HepG2 (cell line): ENCODE data around the gene ENTPD6. TPM values are rescaled to one million over a fixed set of nuclear protein-coding genes. Genes with fewer than 3 reads are reported as not detected.

Source experiments
- EED ChIP-seq: sonication (generic); formaldehyde crosslinking; IDR thresholded peaks from 2 replicates; pipeline ENCODE4 v1.5.0; 2020; ENCODE audit warnings: mild to moderate bottlenecking, missing genetic modification reagents
- KAT7 ChIP-seq: IDR thresholded peaks from 2 replicates; pipeline ENCODE4 v1.6.1; 2018; ENCODE audit warnings: borderline replicate concordance, missing compliant biosample characterization
- NFYB ChIP-seq: sonication (generic); formaldehyde crosslinking; IDR thresholded peaks from 2 replicates; pipeline ENCODE4 v1.4.0; 2020; ENCODE audit warnings: missing genetic modification reagents
- PHB2 ChIP-seq: fragments of 450-650 bp; IDR thresholded peaks from 2 replicates; pipeline ENCODE4 v1.6.1; 2018; ENCODE audit not compliant: partially characterized antibody
- PLRG1 ChIP-seq: fragments of 450-650 bp; conservative IDR thresholded peaks from 2 replicates; pipeline ENCODE4 v1.6.1; 2016
- RAD51 ChIP-seq: fragments of 450-650 bp; IDR thresholded peaks from 2 replicates; pipeline ENCODE4 v1.6.1; 2016; ENCODE audit warnings: borderline replicate concordance
- RBFOX2 ChIP-seq: fragments of 200-400 bp; formaldehyde crosslinking; IDR thresholded peaks from 2 replicates; pipeline ENCODE4 v1.6.1; 2017; ENCODE audit warnings: low read depth, mild to moderate bottlenecking, low read length
- SIN3A ChIP-seq: IDR thresholded peaks from 2 replicates; pipeline ENCODE4 v1.6.1; 2011; ENCODE audit warnings: low read depth, mild to moderate bottlenecking, control low read depth, low read length, borderline replicate concordance
- TEAD3 ChIP-seq: optimal IDR thresholded peaks from 2 replicates; pipeline ENCODE3; 2016; ENCODE audit warnings: borderline replicate concordance
- ZNF121 ChIP-seq: sonication (generic); formaldehyde crosslinking; IDR thresholded peaks from 2 replicates; pipeline ENCODE4 v1.5.0; 2020; ENCODE audit warnings: mild to moderate bottlenecking, missing genetic modification reagents
- ZNF317 ChIP-seq: sonication (generic); formaldehyde crosslinking; IDR thresholded peaks from 2 replicates; pipeline ENCODE4 v1.5.0; 2020; ENCODE audit warnings: mild to moderate bottlenecking, missing genetic modification reagents
- ZNF430 ChIP-seq: sonication (generic); formaldehyde crosslinking; IDR thresholded peaks from 2 replicates; pipeline ENCODE4 v1.9.0; 2021; ENCODE audit warnings: mild to moderate bottlenecking, missing genetic modification reagents
- ZNF460 ChIP-seq: sonication (generic); formaldehyde crosslinking; IDR thresholded peaks from 2 replicates; pipeline ENCODE4 v1.5.1; 2020; ENCODE audit warnings: missing genetic modification reagents, mild to moderate bottlenecking, borderline replicate concordance
- polyA plus RNA-seq, 8 experiments: library from polyadenylated mRNA; depleted of rRNA in 3 of 8; stranded (reverse) in 7 of 8; unstranded in 1 of 8; fragments of >200 nt; fragmentation: Illumina TruSeq in 4 of 8; extraction: Trizol in 4 of 8; gene quantifications; 2 replicates each; pipeline versions ENCODE4 v1.2.1 to v1.2.3, GENCODE V29; 2011 to 2016; ENCODE audit warnings: low read depth in 4 of 8, missing spikeins in 1 of 8, mixed read lengths in 1 of 8; ENCODE audit not compliant: insufficient read depth in 1 of 8
- total RNA-seq, 5 experiments: library from RNA; depleted of rRNA; stranded (reverse); fragments of >200 nt; fragmentation: Illumina TruSeq; extraction: Trizol; gene quantifications; 2 replicates each; pipeline ENCODE4 v1.2.3, GENCODE V29; 2016; ENCODE audit warnings: low read depth in 1 of 5
- TF ChIP-seq, protein P1 (sequence below): sonication (generic); formaldehyde crosslinking; IDR thresholded peaks from 2 replicates; pipeline ENCODE4 v1.4.0; 2020; ENCODE audit warnings: missing genetic modification reagents, borderline replicate concordance
- TF ChIP-seq, protein P2 (sequence below): sonication (generic); formaldehyde crosslinking; IDR thresholded peaks from 2 replicates; pipeline ENCODE4 v1.4.0; 2020; ENCODE audit warnings: missing genetic modification reagents, borderline replicate concordance
- TF ChIP-seq, protein P3 (sequence below): sonication (generic); formaldehyde crosslinking; IDR thresholded peaks from 2 replicates; pipeline ENCODE4 v1.4.0; 2020; ENCODE audit warnings: mild to moderate bottlenecking, missing genetic modification reagents

Gene ENTPD6
- total and polyA plus RNA-seq, 2 of the 13 experiments (the other 11 are each of a cell fraction or from before 2014, with no cell fraction given): 164 to 172 TPM

DNA sequence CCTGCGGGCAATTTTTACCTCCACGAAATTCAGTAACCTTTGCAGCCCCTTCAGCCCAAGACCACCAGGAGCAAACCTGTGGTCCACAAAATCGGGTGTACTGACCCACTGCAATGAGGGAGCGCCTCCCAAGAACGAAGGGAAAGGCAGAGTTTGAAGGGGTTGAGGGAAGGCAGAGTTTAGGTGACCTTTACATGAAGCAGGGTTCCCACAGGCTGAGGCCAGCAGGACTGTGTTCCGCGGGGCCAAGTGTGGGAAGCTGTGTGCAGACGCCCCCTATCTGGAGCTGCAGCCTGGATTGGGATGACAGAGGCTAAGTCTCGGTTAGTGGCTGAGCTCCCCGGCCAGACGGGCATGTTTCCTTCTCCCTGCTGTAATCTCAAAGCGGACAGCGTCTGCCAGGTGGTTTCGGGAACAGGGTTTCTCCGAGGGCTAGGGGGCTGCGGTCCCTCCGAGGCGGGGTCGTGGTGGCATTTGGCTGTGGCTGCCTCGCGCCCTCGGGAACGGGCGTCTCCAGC lies 51.5 kb downstream of the ENTPD6 start (continued):
- TF ChIP-seq SIN3A (0 out of 2 replicates have a peak, but pooled peaks have one; percentile 55), KAT7 (CRISPR knock-in tag) (peak; percentile 84; the same call in 1 of the 2 replicates), RAD51 (no peak), ZNF121 (0 out of 2 replicates have a peak, but pooled peaks have one; percentile 49), PLRG1 (no peak), NFYB (CRISPR knock-in tag) (no peak), RBFOX2 (no peak), ZNF460 (CRISPR knock-in tag) (no peak), PHB2 (no peak), TEAD3 (CRISPR knock-in tag) (no peak), ZNF430 (CRISPR knock-in tag) (peak; percentile 43), EED (no peak; the same call in 1 of the 2 replicates), ZNF317 (peak; percentile 82; the same call in 1 of the 2 replicates)
- TF ChIP-seq, protein P1, sequence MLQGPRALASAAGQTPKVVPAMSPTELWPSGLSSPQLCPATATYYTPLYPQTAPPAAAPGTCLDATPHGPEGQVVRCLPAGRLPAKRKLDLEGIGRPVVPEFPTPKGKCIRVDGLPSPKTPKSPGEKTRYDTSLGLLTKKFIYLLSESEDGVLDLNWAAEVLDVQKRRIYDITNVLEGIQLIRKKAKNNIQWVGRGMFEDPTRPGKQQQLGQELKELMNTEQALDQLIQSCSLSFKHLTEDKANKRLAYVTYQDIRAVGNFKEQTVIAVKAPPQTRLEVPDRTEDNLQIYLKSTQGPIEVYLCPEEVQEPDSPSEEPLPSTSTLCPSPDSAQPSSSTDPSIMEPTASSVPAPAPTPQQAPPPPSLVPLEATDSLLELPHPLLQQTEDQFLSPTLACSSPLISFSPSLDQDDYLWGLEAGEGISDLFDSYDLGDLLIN (CRISPR knock-in tag): peak; percentile 75; the same call in 1 of the 2 replicates
- TF ChIP-seq, protein P2, sequence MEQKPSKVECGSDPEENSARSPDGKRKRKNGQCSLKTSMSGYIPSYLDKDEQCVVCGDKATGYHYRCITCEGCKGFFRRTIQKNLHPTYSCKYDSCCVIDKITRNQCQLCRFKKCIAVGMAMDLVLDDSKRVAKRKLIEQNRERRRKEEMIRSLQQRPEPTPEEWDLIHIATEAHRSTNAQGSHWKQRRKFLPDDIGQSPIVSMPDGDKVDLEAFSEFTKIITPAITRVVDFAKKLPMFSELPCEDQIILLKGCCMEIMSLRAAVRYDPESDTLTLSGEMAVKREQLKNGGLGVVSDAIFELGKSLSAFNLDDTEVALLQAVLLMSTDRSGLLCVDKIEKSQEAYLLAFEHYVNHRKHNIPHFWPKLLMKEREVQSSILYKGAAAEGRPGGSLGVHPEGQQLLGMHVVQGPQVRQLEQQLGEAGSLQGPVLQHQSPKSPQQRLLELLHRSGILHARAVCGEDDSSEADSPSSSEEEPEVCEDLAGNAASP: peak; percentile 38; the same call in 1 of the 2 replicates
- TF ChIP-seq, protein P3, sequence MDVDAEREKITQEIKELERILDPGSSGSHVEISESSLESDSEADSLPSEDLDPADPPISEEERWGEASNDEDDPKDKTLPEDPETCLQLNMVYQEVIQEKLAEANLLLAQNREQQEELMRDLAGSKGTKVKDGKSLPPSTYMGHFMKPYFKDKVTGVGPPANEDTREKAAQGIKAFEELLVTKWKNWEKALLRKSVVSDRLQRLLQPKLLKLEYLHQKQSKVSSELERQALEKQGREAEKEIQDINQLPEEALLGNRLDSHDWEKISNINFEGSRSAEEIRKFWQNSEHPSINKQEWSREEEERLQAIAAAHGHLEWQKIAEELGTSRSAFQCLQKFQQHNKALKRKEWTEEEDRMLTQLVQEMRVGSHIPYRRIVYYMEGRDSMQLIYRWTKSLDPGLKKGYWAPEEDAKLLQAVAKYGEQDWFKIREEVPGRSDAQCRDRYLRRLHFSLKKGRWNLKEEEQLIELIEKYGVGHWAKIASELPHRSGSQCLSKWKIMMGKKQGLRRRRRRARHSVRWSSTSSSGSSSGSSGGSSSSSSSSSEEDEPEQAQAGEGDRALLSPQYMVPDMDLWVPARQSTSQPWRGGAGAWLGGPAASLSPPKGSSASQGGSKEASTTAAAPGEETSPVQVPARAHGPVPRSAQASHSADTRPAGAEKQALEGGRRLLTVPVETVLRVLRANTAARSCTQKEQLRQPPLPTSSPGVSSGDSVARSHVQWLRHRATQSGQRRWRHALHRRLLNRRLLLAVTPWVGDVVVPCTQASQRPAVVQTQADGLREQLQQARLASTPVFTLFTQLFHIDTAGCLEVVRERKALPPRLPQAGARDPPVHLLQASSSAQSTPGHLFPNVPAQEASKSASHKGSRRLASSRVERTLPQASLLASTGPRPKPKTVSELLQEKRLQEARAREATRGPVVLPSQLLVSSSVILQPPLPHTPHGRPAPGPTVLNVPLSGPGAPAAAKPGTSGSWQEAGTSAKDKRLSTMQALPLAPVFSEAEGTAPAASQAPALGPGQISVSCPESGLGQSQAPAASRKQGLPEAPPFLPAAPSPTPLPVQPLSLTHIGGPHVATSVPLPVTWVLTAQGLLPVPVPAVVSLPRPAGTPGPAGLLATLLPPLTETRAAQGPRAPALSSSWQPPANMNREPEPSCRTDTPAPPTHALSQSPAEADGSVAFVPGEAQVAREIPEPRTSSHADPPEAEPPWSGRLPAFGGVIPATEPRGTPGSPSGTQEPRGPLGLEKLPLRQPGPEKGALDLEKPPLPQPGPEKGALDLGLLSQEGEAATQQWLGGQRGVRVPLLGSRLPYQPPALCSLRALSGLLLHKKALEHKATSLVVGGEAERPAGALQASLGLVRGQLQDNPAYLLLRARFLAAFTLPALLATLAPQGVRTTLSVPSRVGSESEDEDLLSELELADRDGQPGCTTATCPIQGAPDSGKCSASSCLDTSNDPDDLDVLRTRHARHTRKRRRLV (CRISPR knock-in tag): no peak
